SU-DHL-6 (cell line): Measurements from ENCODE around the gene HYAL1.

Source experiments
- H2AFZ ChIP-seq: fragments of 200-600 bp; sonication (generic); 2 replicates; pipeline ENCODE4 v1.6.1; 2014; ENCODE audit warnings: low read depth, mild to moderate bottlenecking, moderate library complexity, mixed read lengths, antibody characterized with exemption, low read length; ENCODE audit not compliant: severe bottlenecking
- H3F3A ChIP-seq: fragments of 200-600 bp; shearing (Covaris generic); 2 replicates; pipeline ENCODE4 v1.6.0; 2016; ENCODE audit warnings: antibody characterized with exemption, mild to moderate bottlenecking; ENCODE audit not compliant: insufficient read depth
- H3K27ac ChIP-seq: fragments of 200-600 bp; sonication (generic); 2 replicates; pipeline ENCODE4 v1.5.1; 2016; ENCODE audit warnings: low read depth, mild to moderate bottlenecking, low read length, moderate library complexity, mixed read lengths
- H3K27me3 ChIP-seq: fragments of 200-600 bp; sonication (generic), shearing (Covaris generic); 2 replicates; pipeline ENCODE4 v1.6.0; 2014; ENCODE audit warnings: mild to moderate bottlenecking, low read length
- H3K36me3 ChIP-seq: fragments of 200-600 bp; sonication (generic); 2 replicates; pipeline ENCODE4 v1.6.1; 2014; ENCODE audit warnings: mild to moderate bottlenecking, low read length, mixed read lengths
- H3K4me2 ChIP-seq: fragments of 300-600, 200-600 bp; shearing (Covaris generic), sonication (generic); 2 replicates; pipeline ENCODE4 v1.6.0; 2014; ENCODE audit warnings: low read length, low read depth, mild to moderate bottlenecking; ENCODE audit not compliant: poor library complexity, severe bottlenecking
- H3K4me3 ChIP-seq: fragments of 200-600 bp; sonication (generic); 2 replicates; pipeline ENCODE4 v1.5.1; 2014; ENCODE audit warnings: antibody characterized with exemption, low read length, mild to moderate bottlenecking, mixed read lengths; ENCODE audit not compliant: insufficient read depth, poor library complexity, severe bottlenecking
- H3K79me2 ChIP-seq: fragments of 200-600 bp; sonication (generic); 2 replicates; pipeline ENCODE4 v1.6.1; 2014; ENCODE audit warnings: mild to moderate bottlenecking, low read length, moderate library complexity; ENCODE audit not compliant: insufficient read depth
- H3K9ac ChIP-seq: fragments of 200-600 bp; sonication (generic); 2 replicates; pipeline ENCODE4 v1.7.0; 2014; ENCODE audit warnings: mild to moderate bottlenecking, low read length
- H3K9me2 ChIP-seq: fragments of 200-600 bp; sonication (generic); replicated peaks from 2 replicates; pipeline ENCODE4 v1.6.1; 2014; ENCODE audit warnings: low read length; ENCODE audit not compliant: insufficient read depth
- H3K9me3 ChIP-seq: fragments of 200-600 bp; sonication (generic); 2 replicates; pipeline ENCODE4 v1.6.1; 2014; ENCODE audit warnings: low read length, mixed read lengths; ENCODE audit not compliant: insufficient read depth
- H4K20me1 ChIP-seq: fragments of 200-600 bp; sonication (generic); 2 replicates; pipeline ENCODE4 v1.6.1; 2014; ENCODE audit warnings: low read depth, mild to moderate bottlenecking, antibody characterized with exemption, low read length, moderate library complexity, mixed read lengths
- CTCF ChIP-seq: fragments of 200-600 bp; sonication (generic); IDR thresholded peaks from one replicate; pipeline ENCODE4 v1.5.1; 2017; ENCODE audit warnings: antibody characterized with exemption, mild to moderate bottlenecking, low read length, moderate library complexity; ENCODE audit not compliant: insufficient read depth, poor library complexity, severe bottlenecking
- EZH2phosphoT487 ChIP-seq: fragments of 200-600 bp; sonication (generic), shearing (Covaris generic); conservative IDR thresholded peaks from 2 replicates; pipeline ENCODE4 v1.6.1; 2018; ENCODE audit warnings: mild to moderate bottlenecking, antibody characterized with exemption, low read length, moderate library complexity, mixed read lengths

Gene HYAL1

GRCh38 chr3:50298836-50299637 lies 4.3 kb downstream of the HYAL1 start, which contains the start of the genes HYAL3 and NAA80:
Gene HYAL3, minus strand, starts transcription at chr3:50299405. Its CDS starts 3,803 bp downstream, at chr3:50295602.
Gene NAA80, minus strand, starts transcription at chr3:50299405. Its CDS starts 1,942 bp downstream, at chr3:50297463.
- Histone ChIP-seq H3K9ac (peak within 1 kb of the TSS; percentile 74), H3F3A (no peaks in the 10 kb centered on the region), H3K27ac (peak within 1 kb of the TSS; percentile 45), H4K20me1 (no peaks in the 10 kb centered on the region), H3K36me3 (no peaks in the 10 kb centered on the region), H3K4me2 (peak within 1 kb of the TSS; percentile 79), H3K9me2 (no peaks in the 10 kb centered on the region), H3K4me3 (peak within 1 kb of the TSS; percentile 81), H3K27me3 (no peaks in the 10 kb centered on the region), H2AFZ (peak within 1 kb of the TSS; percentile 89), H3K9me3 (no peaks in the 10 kb centered on the region), H3K79me2 (no peaks in the 10 kb centered on the region)
- TF ChIP-seq CTCF = peak; percentile 18
- TF ChIP-seq EZH2phosphoT487 = no peak

GRCh38 chr3:50297896-50298725 lies 5.3 kb downstream of the HYAL1 start:
- H3K4me2 ChIP-seq = peak overlapping the region; percentile 79
- no peaks in the 10 kb centered on the region for H4K20me1 ChIP-seq
- no peaks in the 10 kb centered on the region for H3K36me3 ChIP-seq
- no peak overlapping the region for H3K27ac ChIP-seq
- TF ChIP-seq EZH2phosphoT487 = no peak
- no peak for TF ChIP-seq CTCF
- peak overlapping the region; percentile 74 for H3K9ac ChIP-seq
- H2AFZ ChIP-seq = no peak overlapping the region
- peak overlapping the region; percentile 81 for H3K4me3 ChIP-seq
- no peaks in the 10 kb centered on the region for H3K27me3 ChIP-seq
- no peaks in the 10 kb centered on the region for H3K79me2 ChIP-seq
- H3F3A ChIP-seq = no peaks in the 10 kb centered on the region
- no peaks in the 10 kb centered on the region for H3K9me2 ChIP-seq
- no peaks in the 10 kb centered on the region for H3K9me3 ChIP-seq

- Histone ChIP-seq H3K27ac (no peak overlapping the region), H3K9me3 (no peaks in the 10 kb centered on the region), H3K4me3 (no peak overlapping the region), H3K79me2 (no peaks in the 10 kb centered on the region), H3K4me2 (no peak overlapping the region), H3K27me3 (no peaks in the 10 kb centered on the region), H3K36me3 (no peaks in the 10 kb centered on the region), H3K9me2 (no peaks in the 10 kb centered on the region), H3F3A (no peaks in the 10 kb centered on the region), H4K20me1 (no peaks in the 10 kb centered on the region), H3K9ac (no peak overlapping the region), H2AFZ (no peak overlapping the region)
- no peak for TF ChIP-seq EZH2phosphoT487
- no peak for TF ChIP-seq CTCF
Measured at GRCh38 chr3:50297384-50297775, 6.0 kb downstream of the HYAL1 start.
